ENCODE data around the gene GJB3. TPM values are rescaled to one million over a fixed set of nuclear protein-coding genes. Genes with fewer than 3 reads are reported as not detected.

The GJB3 gene
- total RNA-seq, 1 experiment from 2014 or later = 46.7 TPM

- ATAC-seq (no peak), DNase-seq (ENCODE audit: low read depth, low spot score) (no peak)
- TF ChIP-seq JUND (IDR thresholded peaks at IDR 0.05) = no peak
- intact Hi-C loops (cut with micrococcal nuclease) = no loop called here
- RAD21 ChIA-PET (ENCODE audit: low non-redundant PET in 1 of 2, low total read pairs in 2 of 2, uncharacterized antibody in 2 of 2, unreplicated experiment in 2 of 2) = no interaction called here
- Histone ChIP-seq H3K79me2 (ENCODE audit: insufficient read depth, low read length) (no peaks in the 10 kb centered on the region), H3K4me3 (replicated peaks in 1 of 2; ENCODE audit: low read depth in 1 of 2, low read length in 2 of 2) (no peak overlapping the region), H3K9me2 (ENCODE audit: insufficient read depth) (no peaks in the 10 kb centered on the region), H3K36me3 (ENCODE audit: control insufficient read depth in 1 of 2, insufficient read depth in 2 of 2, low read length in 2 of 2) (no peaks in the 10 kb centered on the region), H2AFZ (ENCODE audit: low read depth, low read length, poor library complexity, severe bottlenecking) (no peak overlapping the region), H3K4me2 (ENCODE audit: low read length) (no peak overlapping the region), H4K20me1 (ENCODE audit: insufficient read depth) (no peaks in the 10 kb centered on the region), H3K4me1 (ENCODE audit: control insufficient read depth in 1 of 2, insufficient read depth in 2 of 2, low read length in 2 of 2) (peaks cover 20 to 50% of the 10 kb centered on the region in 2 experiments), H3K27me3 (ENCODE audit: insufficient read depth, low read length) (no peaks in the 10 kb centered on the region), H3K9ac (ENCODE audit: low read length) (no peak overlapping the region), H3K9me3 (ENCODE audit: control insufficient read depth in 1 of 2, insufficient read depth in 1 of 2, low read depth in 1 of 2, low read length in 2 of 2) (no peaks in the 10 kb centered on the region), H3K27ac (ENCODE audit: low read depth, low read length) (no peak overlapping the region)
- CTCF ChIA-PET = interaction anchor here (0.6 to 1.0 kb wide), 2 partner anchors 10 to 77 kb away, joined by 3 read pairs; no protein-coding TSS in a partner anchor
- POLR2A ChIA-PET = no interaction called here
- no TSS peak for BruUV-seq (replicated peaks)
Observed at GRCh38 chr1:34774957-34775356, 6.1 kb upstream of the GJB3 start.

GRCh38 chr1:34776911-34777310 is 4.1 kb upstream of the GJB3 start:
- H3K79me2 ChIP-seq (ENCODE audit: insufficient read depth, low read length) = peaks cover 14% of the 10 kb centered on the region
- no peak overlapping the region for H3K4me3 ChIP-seq (replicated peaks in 1 of 2; ENCODE audit: low read depth in 1 of 2, low read length in 2 of 2)
- H3K4me2 ChIP-seq (ENCODE audit: low read length) = no peak overlapping the region
- ATAC-seq (no peak), DNase-seq (ENCODE audit: low read depth, low spot score) (no peak)
- no peak overlapping the region for H2AFZ ChIP-seq (ENCODE audit: low read depth, low read length, poor library complexity, severe bottlenecking)
- no peaks in the 10 kb centered on the region for H4K20me1 ChIP-seq (ENCODE audit: insufficient read depth)
- H3K4me1 ChIP-seq (ENCODE audit: control insufficient read depth in 1 of 2, insufficient read depth in 2 of 2, low read length in 2 of 2) = peaks cover 20 to 48% of the 10 kb centered on the region in 2 experiments
- no peaks in the 10 kb centered on the region for H3K36me3 ChIP-seq (ENCODE audit: control insufficient read depth in 1 of 2, insufficient read depth in 2 of 2, low read length in 2 of 2)
- no peaks in the 10 kb centered on the region for H3K27me3 ChIP-seq (ENCODE audit: insufficient read depth, low read length)
- CTCF ChIA-PET = no interaction called here
- H3K9me3 ChIP-seq (ENCODE audit: control insufficient read depth in 1 of 2, insufficient read depth in 1 of 2, low read depth in 1 of 2, low read length in 2 of 2) = no peaks in the 10 kb centered on the region
- no peaks in the 10 kb centered on the region for H3K9me2 ChIP-seq (ENCODE audit: insufficient read depth)
- BruUV-seq (replicated peaks) = no TSS peak
- TF ChIP-seq, protein P1, sequence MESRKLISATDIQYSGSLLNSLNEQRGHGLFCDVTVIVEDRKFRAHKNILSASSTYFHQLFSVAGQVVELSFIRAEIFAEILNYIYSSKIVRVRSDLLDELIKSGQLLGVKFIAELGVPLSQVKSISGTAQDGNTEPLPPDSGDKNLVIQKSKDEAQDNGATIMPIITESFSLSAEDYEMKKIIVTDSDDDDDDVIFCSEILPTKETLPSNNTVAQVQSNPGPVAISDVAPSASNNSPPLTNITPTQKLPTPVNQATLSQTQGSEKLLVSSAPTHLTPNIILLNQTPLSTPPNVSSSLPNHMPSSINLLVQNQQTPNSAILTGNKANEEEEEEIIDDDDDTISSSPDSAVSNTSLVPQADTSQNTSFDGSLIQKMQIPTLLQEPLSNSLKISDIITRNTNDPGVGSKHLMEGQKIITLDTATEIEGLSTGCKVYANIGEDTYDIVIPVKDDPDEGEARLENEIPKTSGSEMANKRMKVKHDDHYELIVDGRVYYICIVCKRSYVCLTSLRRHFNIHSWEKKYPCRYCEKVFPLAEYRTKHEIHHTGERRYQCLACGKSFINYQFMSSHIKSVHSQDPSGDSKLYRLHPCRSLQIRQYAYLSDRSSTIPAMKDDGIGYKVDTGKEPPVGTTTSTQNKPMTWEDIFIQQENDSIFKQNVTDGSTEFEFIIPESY (IDR thresholded peaks at IDR 0.05; ENCODE audit: extremely low read depth, insufficient replicate concordance, low read length) = no peak
- TF ChIP-seq CEBPB (IDR thresholded peaks at IDR 0.05; ENCODE audit: low read depth) (no peak), ZFX (IDR thresholded peaks at IDR 0.05) (no peak), EZH2 (IDR thresholded peaks at IDR 0.05) (no peak), EGR1 (IDR thresholded peaks at IDR 0.05; ENCODE audit: low read depth) (no peak), TCF7L2 (IDR thresholded peaks at IDR 0.05; ENCODE audit: borderline replicate concordance, extremely low read depth, insufficient read depth, insufficient read length) (no peak)
- intact Hi-C loops (cut with micrococcal nuclease) = no loop called here
- no peak overlapping the region for H3K9ac ChIP-seq (ENCODE audit: low read length)
- RAD21 ChIA-PET (ENCODE audit: low non-redundant PET in 1 of 2, low total read pairs in 2 of 2, uncharacterized antibody in 2 of 2, unreplicated experiment in 2 of 2) = no interaction called here
- POLR2A ChIA-PET = interaction anchor here (1.3 kb wide), 1 partner anchor 12 kb away, joined by 3 read pairs; no protein-coding TSS in a partner anchor
- H3K27ac ChIP-seq (ENCODE audit: low read depth, low read length) = no peak overlapping the region

Measured in HCT116 (cell line).